ENCODE data around the gene FSTL4. TPM values are rescaled to one million over a fixed set of nuclear protein-coding genes. Genes with fewer than 3 reads are reported as not detected.
"Not testable (repeated sequence)": the region's sequence is repeated elsewhere in the genome, so short reads cannot be mapped to it uniquely, and the experiment has no call there.

Gene FSTL4
- total and polyA plus RNA-seq, 8 donors = 0.11 to 2.9 (median 0.22) TPM

GRCh38 chr5:133179405-133179804 is 432.9 kb downstream of the FSTL4 start:
- Histone ChIP-seq H3K27ac (no peak overlapping the region), H3K9me3 (no peaks in the 10 kb centered on the region), H3K4me1 (no peaks in the 10 kb centered on the region), H3K27me3 (no peaks in the 10 kb centered on the region), H3K4me3 (no peak overlapping the region), H3K36me3 (no peaks in the 10 kb centered on the region)
- intact Hi-C loops (cut with DNase I) = no loop called here
- TF ChIP-seq, protein P1, sequence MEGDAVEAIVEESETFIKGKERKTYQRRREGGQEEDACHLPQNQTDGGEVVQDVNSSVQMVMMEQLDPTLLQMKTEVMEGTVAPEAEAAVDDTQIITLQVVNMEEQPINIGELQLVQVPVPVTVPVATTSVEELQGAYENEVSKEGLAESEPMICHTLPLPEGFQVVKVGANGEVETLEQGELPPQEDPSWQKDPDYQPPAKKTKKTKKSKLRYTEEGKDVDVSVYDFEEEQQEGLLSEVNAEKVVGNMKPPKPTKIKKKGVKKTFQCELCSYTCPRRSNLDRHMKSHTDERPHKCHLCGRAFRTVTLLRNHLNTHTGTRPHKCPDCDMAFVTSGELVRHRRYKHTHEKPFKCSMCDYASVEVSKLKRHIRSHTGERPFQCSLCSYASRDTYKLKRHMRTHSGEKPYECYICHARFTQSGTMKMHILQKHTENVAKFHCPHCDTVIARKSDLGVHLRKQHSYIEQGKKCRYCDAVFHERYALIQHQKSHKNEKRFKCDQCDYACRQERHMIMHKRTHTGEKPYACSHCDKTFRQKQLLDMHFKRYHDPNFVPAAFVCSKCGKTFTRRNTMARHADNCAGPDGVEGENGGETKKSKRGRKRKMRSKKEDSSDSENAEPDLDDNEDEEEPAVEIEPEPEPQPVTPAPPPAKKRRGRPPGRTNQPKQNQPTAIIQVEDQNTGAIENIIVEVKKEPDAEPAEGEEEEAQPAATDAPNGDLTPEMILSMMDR (IDR thresholded peaks at IDR 0.05) = no peak
- no peak for DNase-seq
- ATAC-seq = no peak

- H3K4me3 ChIP-seq; H3K4me1 ChIP-seq; H3K36me3 ChIP-seq; H3K27ac ChIP-seq; H3K9me3 ChIP-seq; ATAC-seq; DNase-seq; intact Hi-C loops (cut with DNase I): not testable (repeated sequence)
- H3K27me3 ChIP-seq = peaks cover 0 to 13% of the 10 kb centered on the region in 2 donors
Measured at GRCh38 chr5:133170756-133171387, 441.5 kb downstream of the FSTL4 start.

DNA sequence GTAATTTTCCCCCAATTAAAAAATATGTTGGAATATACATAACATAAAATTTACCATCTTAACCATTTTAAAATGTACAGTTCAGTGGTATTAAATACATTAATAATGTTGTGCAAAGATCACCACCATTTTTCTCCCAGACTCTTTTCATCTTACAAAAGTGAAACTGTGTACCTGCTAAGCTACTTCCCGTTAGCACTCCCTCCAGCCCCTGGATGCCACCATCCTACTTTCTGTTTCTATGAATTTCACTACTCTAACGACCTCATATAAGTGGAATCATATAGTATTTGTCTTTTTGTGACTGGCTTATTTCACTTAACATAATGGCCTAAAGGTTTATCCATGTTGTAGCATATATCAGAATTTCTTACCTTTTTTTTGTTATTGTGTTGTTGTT is 447.6 kb downstream of the FSTL4 start:
- Histone ChIP-seq H3K4me1 (no peaks in the 10 kb centered on the region), H3K36me3 (no peaks in the 10 kb centered on the region), H3K27me3 (no peaks in the 10 kb centered on the region), H3K27ac (no peak overlapping the region), H3K4me3 (no peak overlapping the region), H3K9me3 (peaks cover 0 to 4% of the 10 kb centered on the region in 2 donors)
- TF ChIP-seq, protein P1 (IDR thresholded peaks at IDR 0.05) = no peak
- DNase-seq (no peak), ATAC-seq (no peak)
- intact Hi-C loops (cut with DNase I) = no loop called here

GRCh38 chr5:133163839-133164238 is 448.5 kb downstream of the FSTL4 start:
- H3K36me3 ChIP-seq = no peaks in the 10 kb centered on the region
- no peak overlapping the region for H3K4me3 ChIP-seq
- ATAC-seq = no peak
- TF ChIP-seq, protein P1 (IDR thresholded peaks at IDR 0.05) = no peak
- H3K27me3 ChIP-seq = no peaks in the 10 kb centered on the region
- no peak overlapping the region for H3K27ac ChIP-seq
- intact Hi-C loops (cut with DNase I) = no loop called here
- H3K4me1 ChIP-seq = no peaks in the 10 kb centered on the region
- no peak for DNase-seq
- H3K9me3 ChIP-seq = no peaks in the 10 kb centered on the region

DNA sequence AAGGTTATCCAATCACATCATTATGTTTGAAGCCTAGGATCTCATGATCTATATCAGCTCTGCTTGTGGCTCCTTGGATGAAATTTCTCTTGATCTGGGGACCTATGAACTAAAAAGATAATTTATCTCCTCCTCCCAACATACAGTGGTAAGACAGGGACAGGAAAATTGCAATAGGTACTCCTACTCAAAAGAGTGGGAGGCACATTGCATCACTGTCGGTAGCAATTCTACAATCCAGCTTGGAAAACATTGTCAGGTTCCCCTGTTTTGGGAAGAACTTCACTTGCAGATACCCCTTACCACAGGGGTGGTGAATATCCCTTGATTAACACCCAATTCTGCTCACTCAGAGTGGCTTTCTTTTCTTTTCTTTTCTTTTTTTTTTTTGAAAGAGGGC is 452.8 kb downstream of the FSTL4 start:
- Histone ChIP-seq H3K4me3 (no peak overlapping the region), H3K9me3 (no peaks in the 10 kb centered on the region), H3K27ac (no peak overlapping the region), H3K27me3 (no peaks in the 10 kb centered on the region), H3K4me1 (no peaks in the 10 kb centered on the region), H3K36me3 (no peaks in the 10 kb centered on the region)
- DNase-seq (no peak), ATAC-seq (no peak)
- TF ChIP-seq, protein P1 (IDR thresholded peaks at IDR 0.05) = no peak
- intact Hi-C loops (cut with DNase I) = no loop called here
